Stimulated activated CD8-positive, alpha-beta memory T cell treated with anti-CD3 and anti-CD28 coated beads, Interleukin-7, amount 100 ng/mL, for 4 hours (primary cell): Measurements from ENCODE around the gene PIKFYVE.
"Not testable (repeated sequence)": the region's sequence is repeated elsewhere in the genome, so short reads cannot be mapped to it uniquely, and the experiment has no call there.

Source experiments
- DNase-seq, 2 donors: peaks; one replicate each; pipeline ENCODE4 v3.0.0-alpha.2; 2020; ENCODE audit warnings: low read depth in 2 of 2

PIKFYVE gene

DNA sequence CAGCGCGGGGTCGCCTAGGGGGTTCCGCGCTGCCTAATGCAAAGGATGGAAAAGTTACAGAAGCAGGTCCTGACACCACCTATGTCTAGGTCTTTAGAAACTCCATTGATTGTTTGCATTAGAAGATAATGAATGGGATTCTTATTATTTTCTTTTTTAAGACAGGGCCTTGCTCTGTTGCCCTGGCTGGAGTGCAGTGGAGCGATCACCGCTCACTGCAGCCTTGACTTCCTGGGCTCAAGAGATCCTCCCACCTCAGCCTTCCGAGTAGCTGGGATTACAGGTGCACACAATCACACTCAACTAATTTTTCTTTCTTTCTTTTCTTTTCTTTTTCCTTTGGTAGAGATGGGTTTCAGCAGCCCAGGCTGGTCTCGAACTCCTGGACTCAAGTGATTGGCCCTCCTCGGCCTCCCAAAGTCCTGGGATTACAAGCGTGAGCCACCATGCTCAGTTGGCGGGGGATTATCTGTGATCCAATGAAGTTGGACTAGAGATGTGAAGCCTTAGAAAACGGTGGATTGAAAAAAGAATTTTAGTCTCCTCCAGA, 10.4 kb upstream of the PIKFYVE start:
- no peak for DNase-seq

DNA sequence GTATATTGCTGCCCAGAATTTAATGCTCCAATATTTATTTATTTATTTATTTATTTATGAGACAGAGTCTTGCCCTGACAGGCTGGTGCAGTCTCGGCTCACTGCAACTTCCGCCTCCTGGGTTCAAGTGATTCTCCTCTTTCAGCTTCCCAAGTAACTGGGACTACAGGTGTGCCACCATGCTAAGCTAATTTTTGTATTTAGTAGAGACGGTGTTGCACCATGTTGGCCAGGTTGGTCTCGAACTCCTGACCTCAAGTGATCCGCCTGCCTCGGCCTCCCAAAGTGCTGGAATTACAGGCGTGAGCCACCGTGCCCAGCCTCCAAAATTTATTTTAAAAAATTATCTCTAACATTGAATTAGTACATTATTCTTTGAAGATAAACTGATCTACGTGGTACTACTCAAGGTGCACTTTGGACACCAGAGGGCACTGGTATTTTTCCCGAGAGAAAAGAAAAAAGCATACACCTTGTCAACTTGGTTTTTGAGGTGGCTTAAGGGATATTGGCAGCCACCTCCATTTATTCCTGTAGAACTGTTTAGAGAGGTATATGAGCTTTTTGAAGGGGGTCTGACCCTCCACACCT, 9.8 kb upstream of the PIKFYVE start:
- DNase-seq: no peak

DNA sequence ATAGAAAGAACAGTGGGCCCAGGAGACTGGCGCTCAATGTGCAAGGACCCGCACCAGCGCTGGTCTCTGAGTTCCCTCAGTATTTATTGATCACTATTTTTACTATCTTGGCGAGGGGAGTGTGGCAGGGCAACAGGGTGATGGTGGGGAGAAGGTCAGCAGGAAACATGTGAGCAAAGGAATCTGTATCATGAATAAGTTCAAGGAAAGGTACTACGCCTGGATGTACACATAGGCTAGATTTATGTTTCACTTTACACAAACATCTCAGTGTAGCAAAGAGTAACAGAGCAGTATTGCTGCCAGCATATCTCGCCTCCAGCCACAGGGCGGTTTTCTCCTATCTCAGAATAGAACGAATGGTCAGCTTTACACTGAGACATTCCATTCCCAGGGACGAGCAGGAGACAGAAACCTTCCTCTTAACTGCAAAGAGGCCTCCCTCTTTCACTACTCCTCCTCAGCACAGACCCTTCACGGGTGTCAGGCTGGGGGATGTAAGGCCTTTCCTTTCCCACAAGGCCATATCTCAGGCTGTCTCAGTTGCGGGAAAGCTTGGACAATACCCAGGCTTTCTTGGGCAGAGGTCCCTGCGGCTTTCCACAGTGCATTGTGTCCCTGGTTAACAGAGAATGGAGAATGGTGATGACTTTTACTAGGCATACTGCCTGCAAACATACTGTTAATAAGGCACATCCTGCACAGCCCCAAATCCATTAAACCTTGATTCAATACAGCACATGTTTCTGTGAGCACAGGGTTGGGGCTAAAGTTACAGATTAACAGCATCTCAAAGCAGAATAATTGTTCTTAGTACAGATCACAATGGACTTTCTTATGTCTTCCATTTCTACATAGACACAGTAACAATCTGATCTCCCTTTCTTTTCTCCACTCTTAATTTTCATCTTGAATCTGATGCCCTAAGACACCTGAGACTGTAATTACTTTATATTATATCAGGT, 8.9 kb upstream of the PIKFYVE start:
- DNase-seq: not testable (repeated sequence)

DNA sequence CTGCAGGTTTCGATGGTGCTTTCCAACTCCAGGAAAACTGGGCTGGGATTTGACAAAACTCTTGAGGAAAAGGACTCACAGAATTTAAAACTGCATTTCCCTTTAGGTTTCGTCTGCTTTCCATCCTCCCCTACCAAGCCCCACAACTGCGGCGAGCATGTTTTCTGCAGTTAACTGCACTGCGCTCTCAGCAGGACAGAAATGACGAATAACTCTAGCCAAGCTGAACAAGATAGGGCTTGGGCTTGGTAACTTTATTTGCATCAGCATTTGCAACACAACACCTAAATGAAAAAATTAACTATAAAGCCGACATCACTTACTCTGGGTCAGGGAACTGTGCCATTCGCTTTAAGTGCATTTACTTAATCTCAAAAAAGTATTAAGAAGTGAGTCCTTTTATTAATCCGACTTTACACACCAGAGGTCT, 669 bp upstream of the PIKFYVE start:
- peak in 1 of 2 donors; percentile 27 for DNase-seq

DNA sequence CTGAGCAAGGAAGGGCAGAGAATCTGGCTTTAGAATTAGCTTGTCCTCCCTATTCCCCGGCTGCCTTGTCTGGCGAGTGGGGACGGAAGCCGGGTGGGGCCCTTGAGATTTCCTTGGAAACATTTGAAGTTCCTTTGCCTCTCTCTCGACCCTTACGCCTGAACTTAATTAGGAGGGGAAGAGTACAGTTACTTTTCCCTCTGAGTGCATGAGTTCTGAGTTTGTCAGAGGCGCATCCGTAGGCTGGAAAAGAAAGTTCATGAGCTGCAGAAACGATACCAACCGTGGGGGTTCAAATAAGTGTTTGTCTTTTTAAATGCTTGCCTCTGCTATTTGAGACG, 468 bp downstream of the PIKFYVE start:
- no peak for DNase-seq

DNA sequence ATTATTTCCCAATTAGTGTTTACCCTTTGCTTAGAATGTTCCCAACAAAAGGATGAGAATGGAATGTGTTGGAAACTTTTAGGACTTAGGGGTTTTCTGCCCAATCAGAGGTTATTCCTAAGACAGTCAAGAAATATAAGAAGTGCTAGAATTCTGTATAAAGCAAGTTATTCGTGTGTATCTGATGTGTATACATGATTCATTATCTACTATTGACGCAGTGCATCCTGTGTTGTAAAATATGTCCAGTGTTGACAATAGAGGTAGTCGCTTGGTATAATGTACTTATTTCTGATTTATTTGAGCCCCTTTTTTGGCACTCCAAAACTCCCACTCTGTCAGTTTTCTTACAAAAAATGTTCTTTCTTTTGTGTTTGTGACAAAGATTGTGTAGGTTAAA, 881 bp downstream of the PIKFYVE start:
- no peak for DNase-seq

DNA sequence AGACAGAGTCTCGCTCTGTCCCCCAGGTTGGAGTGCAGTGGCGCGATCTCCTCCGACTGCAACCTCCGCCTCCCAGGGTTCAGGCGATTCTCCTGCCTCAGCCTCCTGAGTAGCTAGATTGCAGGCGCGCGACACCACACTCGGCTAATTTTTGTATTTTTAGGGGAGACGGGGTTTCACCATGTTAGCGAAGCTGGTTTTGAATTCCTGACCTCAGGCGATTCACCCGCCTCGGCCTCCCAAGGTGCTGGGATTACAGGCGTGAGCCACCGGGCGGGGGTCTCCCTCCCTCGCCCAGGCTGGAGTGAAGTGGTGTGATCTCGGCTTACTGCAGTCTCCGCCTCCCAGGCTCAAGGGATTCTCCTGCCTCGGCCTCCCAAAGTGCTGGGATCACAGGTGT, 1.5 kb downstream of the PIKFYVE start:
- not testable (repeated sequence) for DNase-seq

DNA sequence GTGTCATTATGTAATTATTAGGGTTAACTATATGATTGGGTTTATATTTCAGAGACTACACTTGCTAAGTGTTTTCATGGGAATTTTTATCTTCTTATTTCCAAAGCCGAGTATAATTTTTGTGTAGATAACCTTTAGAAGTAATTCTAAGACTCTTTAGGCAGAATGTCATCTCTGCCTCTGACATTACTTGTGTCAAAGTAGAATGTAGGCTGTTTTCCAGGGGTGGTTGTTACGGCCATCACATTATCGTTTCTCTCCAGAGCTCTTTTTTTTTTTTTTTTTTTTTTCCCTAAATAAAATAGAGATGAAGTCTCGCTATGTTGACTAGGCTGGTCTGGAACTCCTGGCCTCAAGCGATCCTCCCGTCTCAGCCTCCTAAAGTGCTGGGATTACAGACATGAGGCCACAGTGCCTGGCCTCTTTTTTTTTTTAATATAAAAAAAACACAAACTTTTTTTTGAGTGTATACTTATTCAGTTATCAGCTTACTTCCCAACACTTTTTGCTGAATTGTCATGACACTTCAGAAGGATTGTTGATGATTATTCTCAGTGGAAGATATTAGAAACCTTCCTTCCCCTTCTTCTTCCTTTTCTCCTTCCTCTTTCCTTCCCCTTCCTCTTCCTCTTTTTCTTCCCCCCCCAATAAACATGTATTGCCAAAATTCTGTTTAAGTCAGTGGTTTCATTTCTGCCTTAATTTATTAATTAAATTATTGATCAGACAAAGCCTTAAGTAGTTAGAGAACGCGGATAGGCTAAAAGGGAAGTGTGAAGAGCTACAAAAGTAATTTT, 2.3 kb downstream of the PIKFYVE start:
- DNase-seq: no peak

DNA sequence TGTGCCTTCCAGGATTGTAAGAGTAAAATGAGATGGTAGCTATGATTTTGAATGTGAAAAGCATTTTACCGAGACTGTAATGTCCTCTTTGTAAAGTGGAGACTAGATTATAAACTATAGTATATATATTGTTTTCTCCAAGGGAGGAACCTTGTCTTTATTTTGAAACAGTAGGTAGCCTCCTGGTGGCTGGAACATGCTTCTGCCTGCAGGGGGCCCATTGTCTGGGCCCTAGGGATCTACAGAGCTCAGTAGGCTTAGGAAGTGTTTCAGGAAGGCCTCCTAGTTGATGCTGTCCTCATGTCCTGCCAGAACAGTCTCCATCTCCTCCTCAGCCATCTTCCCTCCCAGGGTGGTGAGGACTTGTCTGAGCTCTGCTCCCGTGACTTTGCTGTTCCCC, 3.0 kb downstream of the PIKFYVE start:
- no peak for DNase-seq

DNA sequence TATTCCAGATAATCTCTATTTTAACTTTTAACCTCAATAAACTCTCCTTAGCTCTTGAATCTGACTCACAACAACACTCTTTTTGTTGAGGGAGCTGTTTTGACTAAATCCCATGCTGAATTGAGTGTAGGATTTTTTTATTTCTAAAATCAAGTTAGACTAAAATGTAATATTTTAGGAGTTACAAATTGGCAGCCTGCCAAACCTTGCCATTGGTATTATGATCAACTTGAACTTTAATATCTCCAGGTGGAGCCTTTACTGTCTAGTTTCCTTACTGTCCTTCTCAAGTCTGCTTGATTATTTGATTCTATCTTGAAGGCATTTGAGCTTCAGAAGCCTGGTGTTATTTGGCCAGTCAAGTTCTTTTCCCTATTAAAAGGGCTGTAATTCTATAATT, 8.7 kb downstream of the PIKFYVE start:
- no peak for DNase-seq

DNA sequence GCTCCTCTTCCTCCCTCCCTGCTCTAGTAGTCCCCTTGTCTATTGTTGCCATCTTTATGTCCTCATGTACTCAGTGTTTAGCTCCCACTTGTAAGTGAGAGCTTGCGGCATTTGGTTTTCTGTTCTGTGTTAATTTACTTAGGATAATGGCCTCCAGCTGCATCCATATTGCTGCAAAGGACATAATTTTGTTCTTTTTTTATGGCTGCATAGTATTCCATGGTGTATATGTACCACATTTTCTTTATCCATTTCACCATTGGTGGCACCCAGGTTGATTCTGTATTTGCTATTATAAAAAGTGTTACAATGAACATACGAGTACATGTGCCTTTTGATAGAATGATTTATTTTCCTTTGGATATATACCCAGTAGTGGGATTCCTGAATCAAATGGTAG, 12.5 kb downstream of the PIKFYVE start:
- DNase-seq: no peak

DNA sequence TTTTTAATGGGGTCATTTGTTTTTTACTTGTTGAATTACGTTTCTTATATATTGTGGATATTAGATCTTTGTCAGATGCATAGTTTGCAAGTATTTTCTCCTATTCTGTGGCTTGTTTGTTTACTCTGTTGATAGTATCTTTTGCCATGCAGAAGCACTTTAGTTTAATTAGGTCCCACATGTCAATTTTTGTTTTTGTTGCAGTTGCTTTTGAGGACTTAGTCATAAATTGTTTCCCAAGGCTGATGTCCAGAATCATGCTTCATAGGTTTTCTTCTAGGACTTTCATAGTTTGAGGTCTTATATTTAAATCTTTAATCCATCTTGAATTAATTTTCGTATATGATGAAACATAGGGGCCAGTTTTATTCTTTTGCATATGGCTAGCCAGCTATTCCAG, 13.2 kb downstream of the PIKFYVE start:
- no peak for DNase-seq

DNA sequence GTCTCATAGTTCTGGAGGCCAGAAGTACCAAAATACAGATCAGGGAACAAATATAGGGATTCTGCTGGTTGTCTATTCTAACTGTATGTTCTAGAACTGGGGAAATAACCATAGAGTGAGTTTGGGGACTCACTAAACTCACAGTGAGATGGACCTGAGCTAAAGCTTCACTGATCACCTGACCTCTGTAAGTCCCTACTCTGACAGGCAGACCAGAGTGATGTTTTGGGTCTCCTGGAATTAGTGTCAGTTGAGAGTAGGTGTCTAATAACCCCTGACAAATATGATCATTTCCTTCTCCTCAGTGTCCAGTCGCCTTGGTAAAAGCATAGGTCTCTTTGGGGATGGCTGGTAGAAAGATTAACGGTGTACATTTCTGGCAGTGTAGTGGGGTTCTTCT, 14.2 kb downstream of the PIKFYVE start:
- no peak for DNase-seq

DNA sequence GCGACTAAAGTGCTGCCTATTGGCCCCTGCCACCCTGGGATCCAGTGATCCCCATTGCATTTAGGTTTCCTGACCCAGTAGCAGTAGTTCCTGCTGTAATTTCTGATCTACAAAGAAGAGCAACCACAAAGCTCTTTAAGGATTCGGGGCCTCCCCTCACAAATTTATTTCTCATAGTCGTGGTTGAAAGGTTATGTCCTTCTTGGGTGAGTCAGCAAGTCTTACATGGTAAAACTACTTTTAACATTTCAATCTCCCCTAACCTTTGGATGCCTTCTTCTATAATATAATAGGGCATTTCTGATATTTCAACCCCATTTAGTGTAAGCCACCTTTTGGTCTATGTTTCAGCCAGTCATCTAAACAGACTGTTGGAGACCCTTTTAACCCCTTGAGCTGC, 14.9 kb downstream of the PIKFYVE start:
- no peak for DNase-seq

DNA sequence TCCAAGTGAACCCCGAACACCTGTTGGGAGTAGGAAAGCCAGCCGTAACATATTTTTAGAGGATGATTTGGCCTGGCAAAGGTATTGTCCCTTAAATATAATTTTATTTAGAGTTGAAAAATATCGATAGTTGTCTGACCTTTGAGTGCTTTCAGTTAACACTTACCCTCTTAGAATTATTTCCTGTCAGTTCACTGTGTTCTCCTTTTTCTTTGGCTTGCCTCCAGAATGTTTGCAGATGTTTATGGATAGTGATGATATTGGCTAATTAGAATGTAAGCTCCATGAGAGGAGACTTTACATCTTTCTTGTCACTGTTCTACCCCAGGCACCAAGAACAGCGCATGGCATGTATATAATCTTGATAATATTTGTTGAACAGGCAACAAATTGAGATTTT, 19.8 kb downstream of the PIKFYVE start:
- DNase-seq: no peak

DNA sequence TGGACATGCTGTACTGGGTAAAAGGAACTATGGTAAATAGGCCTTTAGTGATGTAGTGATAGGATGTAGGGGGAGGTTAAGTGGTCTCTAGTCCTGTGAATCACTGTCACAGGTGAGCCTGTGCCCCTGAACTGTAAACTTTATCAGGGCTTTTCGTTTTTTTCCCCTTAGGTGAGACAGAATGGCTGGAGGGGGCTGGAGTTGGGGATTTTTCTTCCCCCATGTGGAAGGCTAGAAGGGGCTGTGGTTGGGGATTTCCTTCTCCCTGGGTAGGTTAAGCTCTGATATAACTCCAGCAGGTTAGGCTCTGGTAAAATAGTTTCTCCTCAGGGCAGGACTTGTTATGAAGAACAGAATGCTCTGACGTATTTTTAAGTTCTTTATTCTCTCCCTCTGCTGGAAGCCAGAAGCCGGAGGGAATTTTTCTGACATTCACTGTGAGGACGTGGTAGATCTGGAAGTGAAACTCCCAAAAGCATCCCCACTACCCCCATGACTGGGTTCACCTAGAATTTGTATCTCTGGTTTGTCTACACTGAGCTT, 28.5 kb downstream of the PIKFYVE start:
- no peak for DNase-seq

DNA sequence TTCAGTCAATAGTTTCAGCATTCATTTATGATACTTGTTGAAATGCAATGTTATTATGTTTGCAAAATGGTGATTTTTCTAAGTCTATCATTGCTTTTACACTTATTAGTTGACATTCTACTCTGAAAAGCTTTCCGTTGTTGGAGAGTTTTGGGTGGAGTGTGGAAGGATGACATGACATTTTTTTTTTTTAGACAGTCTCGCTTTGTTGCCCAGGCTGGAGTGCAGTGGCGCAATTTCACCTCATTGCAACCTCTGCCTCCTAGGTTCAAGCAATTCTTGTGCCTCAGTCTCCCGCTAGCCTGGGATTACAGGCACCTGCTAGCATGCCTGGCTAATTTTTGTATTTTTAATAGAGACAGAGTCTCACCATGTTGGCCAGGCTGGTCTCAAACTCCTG, 29.8 kb downstream of the PIKFYVE start:
- DNase-seq: no peak

DNA sequence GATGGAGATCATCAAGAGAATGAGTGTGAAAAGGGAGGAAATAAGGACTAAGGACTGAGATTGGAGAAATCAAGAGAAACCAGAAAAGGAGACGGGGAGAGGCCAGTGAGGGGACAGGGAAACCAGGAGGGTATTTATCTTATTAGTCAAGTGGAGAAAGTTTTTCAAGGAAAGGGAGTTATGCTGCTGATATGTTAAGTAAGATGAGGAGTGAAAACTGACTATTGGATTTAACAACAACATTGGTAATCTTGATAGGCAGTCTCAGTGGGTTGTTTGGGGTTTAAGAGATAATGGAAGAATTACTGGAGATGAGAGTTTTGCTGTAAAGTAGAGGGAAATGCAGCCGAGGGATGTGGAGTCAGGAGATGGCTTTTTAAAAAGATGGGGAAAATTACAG, 30.6 kb downstream of the PIKFYVE start:
- no peak for DNase-seq

DNA sequence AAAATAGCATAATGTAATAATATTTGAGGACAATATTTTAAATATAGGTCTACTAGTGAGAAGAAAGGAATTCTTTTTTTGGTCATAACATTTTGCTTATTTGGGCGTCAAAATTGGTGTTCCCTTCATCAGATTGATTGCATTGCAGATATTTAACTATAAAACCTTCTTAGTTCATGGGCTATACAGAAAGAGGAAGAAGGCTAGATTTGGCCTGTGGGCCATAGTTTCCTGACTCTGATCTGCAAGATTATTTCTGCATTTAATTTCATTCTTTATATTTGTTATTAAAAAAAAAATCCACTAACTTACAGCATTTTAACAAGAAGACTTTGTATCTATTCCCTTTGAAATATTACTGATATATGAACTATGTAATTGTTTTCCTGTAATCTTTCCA, 31.9 kb downstream of the PIKFYVE start:
- DNase-seq: no peak

DNA sequence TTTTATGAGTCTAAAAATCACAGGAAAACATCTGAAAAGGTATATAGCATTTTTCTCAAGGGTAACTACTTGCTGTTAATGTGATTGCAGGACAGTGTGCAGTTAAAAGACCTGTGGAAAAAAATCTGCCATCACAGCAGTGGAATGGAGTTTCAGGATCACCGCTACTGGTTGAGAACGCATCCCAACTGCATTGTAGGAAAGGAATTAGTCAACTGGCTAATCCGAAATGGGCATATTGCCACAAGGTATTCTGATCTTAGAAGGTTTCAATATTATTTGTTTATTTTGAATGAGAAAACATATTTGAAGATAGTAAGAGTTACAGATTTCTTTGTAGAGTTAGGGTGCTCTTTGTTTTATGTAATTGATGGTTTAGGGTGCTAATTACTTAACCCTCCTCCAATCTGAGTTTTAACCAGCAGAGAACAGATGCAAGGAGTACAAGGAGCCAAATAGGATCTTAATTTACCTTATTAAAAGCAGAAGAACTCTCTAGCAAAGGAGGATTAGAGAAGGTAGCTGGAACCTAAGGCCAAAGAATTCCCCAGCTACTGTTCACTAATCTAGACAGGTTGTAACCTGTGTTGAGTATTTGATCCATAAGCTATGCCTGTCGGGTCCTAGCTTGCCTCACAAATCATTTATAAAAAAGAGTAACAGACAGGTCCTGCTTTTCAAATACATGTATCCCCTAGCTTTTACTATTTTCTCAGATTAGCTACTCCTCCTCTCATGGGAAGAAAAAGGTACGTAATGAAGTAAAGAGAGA, 35.0 kb downstream of the PIKFYVE start:
- no peak for DNase-seq

DNA sequence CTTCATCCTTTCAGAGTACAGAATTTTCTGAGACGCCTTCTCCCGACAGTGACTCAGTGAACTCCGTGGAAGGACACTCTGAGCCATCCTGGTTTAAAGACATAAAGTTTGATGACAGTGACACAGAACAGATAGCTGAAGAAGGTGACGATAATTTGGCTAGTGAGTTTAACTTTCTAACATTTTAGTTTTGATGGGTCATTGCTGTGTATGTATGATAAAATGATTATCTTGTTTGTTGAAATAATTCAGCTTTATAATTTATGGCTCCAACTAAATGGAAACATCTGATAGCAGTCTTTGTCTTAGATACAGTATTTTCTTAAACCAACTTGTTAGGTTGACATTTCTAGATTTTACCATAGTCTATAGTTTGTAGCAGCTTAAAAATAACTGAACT, 38.1 kb downstream of the PIKFYVE start:
- no peak for DNase-seq
